Tibial nerve (tissue), 4 donors: ENCODE data around the gene ATP11A.

Experiments
- EP300 ChIP-seq, 2 donors: sonication (generic); formaldehyde crosslinking; IDR thresholded peaks; one replicate each; pipeline ENCODE4 v1.6.1; 2017; ENCODE audit warnings: antibody characterized with exemption in 2 of 2, mild to moderate bottlenecking in 1 of 2
- POLR2A ChIP-seq, 2 donors: fragments of 450-650 bp; IDR thresholded peaks; one replicate each; pipeline ENCODE4 v1.6.1; 2017; ENCODE audit warnings: antibody characterized with exemption in 2 of 2, mild to moderate bottlenecking in 2 of 2, moderate library complexity in 2 of 2
- TF ChIP-seq, protein P1 (sequence below), 5 experiments: fragments of 200-600 bp in 3 of 5; fragments of 450-650 bp in 2 of 5; sonication (generic) in 3 of 5; IDR thresholded peaks; one replicate each; pipeline ENCODE4 v1.5.1; 2016 to 2019; ENCODE audit warnings: antibody characterized with exemption in 5 of 5, mild to moderate bottlenecking in 3 of 5, moderate library complexity in 2 of 5

- TF ChIP-seq, protein P1, sequence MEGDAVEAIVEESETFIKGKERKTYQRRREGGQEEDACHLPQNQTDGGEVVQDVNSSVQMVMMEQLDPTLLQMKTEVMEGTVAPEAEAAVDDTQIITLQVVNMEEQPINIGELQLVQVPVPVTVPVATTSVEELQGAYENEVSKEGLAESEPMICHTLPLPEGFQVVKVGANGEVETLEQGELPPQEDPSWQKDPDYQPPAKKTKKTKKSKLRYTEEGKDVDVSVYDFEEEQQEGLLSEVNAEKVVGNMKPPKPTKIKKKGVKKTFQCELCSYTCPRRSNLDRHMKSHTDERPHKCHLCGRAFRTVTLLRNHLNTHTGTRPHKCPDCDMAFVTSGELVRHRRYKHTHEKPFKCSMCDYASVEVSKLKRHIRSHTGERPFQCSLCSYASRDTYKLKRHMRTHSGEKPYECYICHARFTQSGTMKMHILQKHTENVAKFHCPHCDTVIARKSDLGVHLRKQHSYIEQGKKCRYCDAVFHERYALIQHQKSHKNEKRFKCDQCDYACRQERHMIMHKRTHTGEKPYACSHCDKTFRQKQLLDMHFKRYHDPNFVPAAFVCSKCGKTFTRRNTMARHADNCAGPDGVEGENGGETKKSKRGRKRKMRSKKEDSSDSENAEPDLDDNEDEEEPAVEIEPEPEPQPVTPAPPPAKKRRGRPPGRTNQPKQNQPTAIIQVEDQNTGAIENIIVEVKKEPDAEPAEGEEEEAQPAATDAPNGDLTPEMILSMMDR (IDR thresholded peaks at IDR 0.05) = no peak
- TF ChIP-seq POLR2A (IDR thresholded peaks at IDR 0.05) (no peak), EP300 (IDR thresholded peaks at IDR 0.05) (no peak)
These were observed 62.4 kb downstream of the ATP11A start for GRCh38 chr13:112752211-112752610.
